Measurements from ENCODE around the gene SLC35D1. TPM values are rescaled to one million over a fixed set of nuclear protein-coding genes. Genes with fewer than 3 reads are reported as not detected.

The SLC35D1 gene
- total RNA-seq, 4 donors from 2014 or later = 10.0 to 68.6 (median 51.9) TPM

DNA sequence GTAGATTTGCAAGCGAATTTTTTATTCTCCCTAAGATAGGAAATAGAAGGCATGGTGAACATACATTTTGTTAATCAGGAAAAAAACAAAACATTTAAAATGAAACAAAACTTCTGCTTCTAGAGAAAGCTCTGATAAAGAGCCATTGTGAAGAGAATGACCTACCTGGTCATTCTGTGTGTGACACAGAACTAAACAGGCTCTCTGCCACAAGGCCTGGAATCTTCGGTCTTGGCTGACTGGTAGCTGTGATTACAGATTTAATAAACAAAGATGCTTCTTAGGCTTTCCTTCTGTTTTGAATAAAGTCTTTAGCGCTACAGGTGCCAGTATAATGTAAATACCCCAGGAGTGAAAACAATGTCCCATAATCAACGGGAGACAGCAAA is 22.1 kb downstream of the SLC35D1 start:
- intact Hi-C loops (cut with DNase I; ENCODE audit: low total_unique reads) = no loop called here
- H3K27me3 ChIP-seq = no peaks in the 10 kb centered on the region
- in situ Hi-C loops (cut with MboI; ENCODE audit: low pct_ligation_motif_present in 1 of 4, low pct_unique_long_range_greater_than_20kb in 1 of 4, low sequenced_read_pairs in 3 of 4) = no loop called here
- H3K27ac ChIP-seq = peak overlapping the region in 3 of 4 donors; percentile 30 to 58 (median 52)
- 87% methylated on average over 4 of the region's 4 CpGs for WGBS, 2 donors (ENCODE audit: low coverage in 1 of 2)
- H3K36me3 ChIP-seq = peaks cover 0 to 15% (median 7%) of the 10 kb centered on the region in 4 donors
- no peak overlapping the region for H3K4me3 ChIP-seq
- H3K4me1 ChIP-seq = peaks cover 0 to 17% (median 4%) of the 10 kb centered on the region in 4 donors
- TF ChIP-seq POLR2A (IDR thresholded peaks at IDR 0.05) (no peak), EP300 (IDR thresholded peaks at IDR 0.05; ENCODE audit: low read depth) (no peak), POLR2AphosphoS5 (IDR thresholded peaks at IDR 0.05) (no peak)
- TF ChIP-seq, protein P1, sequence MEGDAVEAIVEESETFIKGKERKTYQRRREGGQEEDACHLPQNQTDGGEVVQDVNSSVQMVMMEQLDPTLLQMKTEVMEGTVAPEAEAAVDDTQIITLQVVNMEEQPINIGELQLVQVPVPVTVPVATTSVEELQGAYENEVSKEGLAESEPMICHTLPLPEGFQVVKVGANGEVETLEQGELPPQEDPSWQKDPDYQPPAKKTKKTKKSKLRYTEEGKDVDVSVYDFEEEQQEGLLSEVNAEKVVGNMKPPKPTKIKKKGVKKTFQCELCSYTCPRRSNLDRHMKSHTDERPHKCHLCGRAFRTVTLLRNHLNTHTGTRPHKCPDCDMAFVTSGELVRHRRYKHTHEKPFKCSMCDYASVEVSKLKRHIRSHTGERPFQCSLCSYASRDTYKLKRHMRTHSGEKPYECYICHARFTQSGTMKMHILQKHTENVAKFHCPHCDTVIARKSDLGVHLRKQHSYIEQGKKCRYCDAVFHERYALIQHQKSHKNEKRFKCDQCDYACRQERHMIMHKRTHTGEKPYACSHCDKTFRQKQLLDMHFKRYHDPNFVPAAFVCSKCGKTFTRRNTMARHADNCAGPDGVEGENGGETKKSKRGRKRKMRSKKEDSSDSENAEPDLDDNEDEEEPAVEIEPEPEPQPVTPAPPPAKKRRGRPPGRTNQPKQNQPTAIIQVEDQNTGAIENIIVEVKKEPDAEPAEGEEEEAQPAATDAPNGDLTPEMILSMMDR (IDR thresholded peaks at IDR 0.05) = no peak
- no peak for DNase-seq
- no peaks in the 10 kb centered on the region for H3K9me3 ChIP-seq

DNA sequence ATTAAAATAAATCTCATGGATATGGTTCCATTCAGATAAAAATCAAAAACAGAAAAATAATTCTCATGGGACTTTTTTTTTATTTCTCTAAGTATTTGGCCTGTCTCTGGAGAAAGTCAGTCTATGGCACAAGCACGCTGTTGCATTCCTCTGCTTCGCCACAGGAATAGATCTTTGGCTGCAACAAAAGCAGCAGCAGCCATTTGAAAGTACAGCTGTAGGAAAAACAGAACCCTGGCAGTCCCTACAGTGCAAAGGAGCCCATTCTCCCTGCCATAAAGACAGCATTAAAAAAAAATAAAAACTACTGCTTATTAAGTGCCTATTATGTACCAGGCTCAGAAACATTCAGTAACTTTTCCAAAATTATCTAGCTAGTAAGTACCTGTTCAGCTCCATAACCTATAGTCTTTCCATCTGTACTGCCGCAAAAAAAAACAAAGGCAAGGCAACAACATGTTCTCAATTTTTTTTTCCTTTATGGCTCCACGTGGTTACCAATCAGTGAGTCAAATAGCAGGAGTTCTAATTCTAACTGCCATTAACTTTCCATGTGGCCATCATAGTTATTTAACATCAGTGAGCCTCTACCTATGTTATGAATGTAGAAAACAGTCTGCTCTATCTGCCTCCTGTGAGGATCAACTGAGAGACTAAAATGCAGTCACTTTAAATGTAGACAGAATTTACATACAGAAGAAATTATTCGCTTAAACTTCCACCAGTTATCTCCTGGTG is 22.7 kb downstream of the SLC35D1 start:
- peaks cover 0 to 17% (median 4%) of the 10 kb centered on the region in 4 donors for H3K4me1 ChIP-seq
- H3K9me3 ChIP-seq = no peaks in the 10 kb centered on the region
- TF ChIP-seq POLR2AphosphoS5 (IDR thresholded peaks at IDR 0.05) = no peak
- TF ChIP-seq POLR2A (IDR thresholded peaks at IDR 0.05) = no peak
- TF ChIP-seq, protein P1 (IDR thresholded peaks at IDR 0.05) = no peak
- TF ChIP-seq EP300 (IDR thresholded peaks at IDR 0.05; ENCODE audit: low read depth) = no peak
- no peak overlapping the region for H3K4me3 ChIP-seq
- WGBS, 2 donors (ENCODE audit: low coverage in 1 of 2) = 65 to 73% methylated on average over 5 of the region's 5 CpGs
- in situ Hi-C loops (cut with MboI; ENCODE audit: low pct_ligation_motif_present in 1 of 4, low pct_unique_long_range_greater_than_20kb in 1 of 4, low sequenced_read_pairs in 3 of 4) = no loop called here
- H3K27ac ChIP-seq = peak overlapping the region in 3 of 4 donors; percentile 30 to 58 (median 52)
- peaks cover 0 to 14% (median 4%) of the 10 kb centered on the region in 4 donors for H3K36me3 ChIP-seq
- no peaks in the 10 kb centered on the region for H3K27me3 ChIP-seq
- intact Hi-C loops (cut with DNase I; ENCODE audit: low total_unique reads) = no loop called here
- no peak for DNase-seq

- H3K9me3 ChIP-seq = no peaks in the 10 kb centered on the region
- in situ Hi-C loops (cut with MboI; ENCODE audit: low pct_ligation_motif_present in 1 of 4, low pct_unique_long_range_greater_than_20kb in 1 of 4, low sequenced_read_pairs in 3 of 4) (no loop called here), intact Hi-C loops (cut with DNase I; ENCODE audit: low total_unique reads) (no loop called here)
- peaks cover 0 to 17% (median 4%) of the 10 kb centered on the region in 4 donors for H3K4me1 ChIP-seq
- WGBS, 2 donors (ENCODE audit: low coverage in 1 of 2) = 96% methylated on average over 1 of the region's 1 CpG; no CpG with 5 or more reads in 1 of the 2 donors
- peaks cover 0 to 9% (median 2%) of the 10 kb centered on the region in 4 donors for H3K36me3 ChIP-seq
- H3K27ac ChIP-seq = no peak overlapping the region
- H3K27me3 ChIP-seq = no peaks in the 10 kb centered on the region
- no peak for TF ChIP-seq EP300 (IDR thresholded peaks at IDR 0.05; ENCODE audit: low read depth)
- TF ChIP-seq POLR2A (IDR thresholded peaks at IDR 0.05) = no peak
- no peak for TF ChIP-seq POLR2AphosphoS5 (IDR thresholded peaks at IDR 0.05)
- TF ChIP-seq, protein P1 (IDR thresholded peaks at IDR 0.05) = no peak
- H3K4me3 ChIP-seq = no peak overlapping the region
- no peak for DNase-seq
These were observed 24.5 kb downstream of the SLC35D1 start for GRCh38 chr1:67029472-67029871.

- Histone ChIP-seq H3K27ac (peak overlapping the region in 3 of 4 donors; percentile 44 to 66 (median 47)), H3K36me3 (peaks cover 0 to 27% (median 11%) of the 10 kb centered on the region in 4 donors), H3K27me3 (no peaks in the 10 kb centered on the region), H3K4me3 (no peak overlapping the region), H3K4me1 (peaks cover 0 to 20% (median 7%) of the 10 kb centered on the region in 4 donors), H3K9me3 (no peaks in the 10 kb centered on the region)
- 38 to 60% methylated on average over 2 of the region's 2 CpGs for WGBS, 2 donors (ENCODE audit: low coverage in 1 of 2)
- in situ Hi-C loops (cut with MboI; ENCODE audit: low pct_ligation_motif_present in 1 of 4, low pct_unique_long_range_greater_than_20kb in 1 of 4, low sequenced_read_pairs in 3 of 4) = loop anchor here in 1 of 4 donors (25.0 kb wide), 1 partner anchor 117 kb away; the partner anchor contains the start of gene C1orf141
- no peak for TF ChIP-seq POLR2A (IDR thresholded peaks at IDR 0.05)
- TF ChIP-seq, protein P1 (IDR thresholded peaks at IDR 0.05) = no peak
- TF ChIP-seq POLR2AphosphoS5 (IDR thresholded peaks at IDR 0.05) = no peak
- TF ChIP-seq EP300 (IDR thresholded peaks at IDR 0.05; ENCODE audit: low read depth) = no peak
- intact Hi-C loops (cut with DNase I; ENCODE audit: low total_unique reads) = no loop called here
- no peak for DNase-seq
These were observed 33.2 kb downstream of the SLC35D1 start for GRCh38 chr1:67020765-67021164.
